ENCODE data around the gene TFCP2L1. TPM values are rescaled to one million over a fixed set of nuclear protein-coding genes. Genes with fewer than 3 reads are reported as not detected.

TFCP2L1 gene
- total RNA-seq, 1 donor = under 0.01 TPM

- H3K4me2 ChIP-seq (ENCODE audit: insufficient read depth, low read length) = no peak overlapping the region
- no peaks in the 10 kb centered on the region for H3K79me2 ChIP-seq (ENCODE audit: insufficient read depth, low read length)
- H3K27me3 ChIP-seq (ENCODE audit: insufficient read depth, low read length) = peaks cover 2% of the 10 kb centered on the region
- H4K20me1 ChIP-seq (ENCODE audit: insufficient read depth, low read length) = no peaks in the 10 kb centered on the region
- no peak overlapping the region for H3K27ac ChIP-seq (ENCODE audit: low read depth, low read length)
- no peaks in the 10 kb centered on the region for H3K9me3 ChIP-seq (ENCODE audit: low read depth, low read length)
- H3K4me3 ChIP-seq (ENCODE audit: insufficient read depth, low read length) = no peak overlapping the region
- H2AFZ ChIP-seq (ENCODE audit: low read length) = no peak overlapping the region
- H3K4me1 ChIP-seq (ENCODE audit: insufficient read depth, low read length) = no peaks in the 10 kb centered on the region
- H3K36me3 ChIP-seq (ENCODE audit: insufficient read depth, low read length) = no peaks in the 10 kb centered on the region
- TF ChIP-seq CTCF (IDR thresholded peaks at IDR 0.05; ENCODE audit: extremely low read depth, low read depth, low read length) = no peak
- no peak for DNase-seq (ENCODE audit: insufficient read length, low spot score, missing footprints)
These were observed 45.9 kb upstream of the TFCP2L1 start for GRCh38 chr2:121330921-121331320.

GRCh38 chr2:121329786-121330185 is 44.8 kb upstream of the TFCP2L1 start:
- H3K36me3 ChIP-seq (ENCODE audit: insufficient read depth, low read length) = no peaks in the 10 kb centered on the region
- H3K79me2 ChIP-seq (ENCODE audit: insufficient read depth, low read length) = no peaks in the 10 kb centered on the region
- H3K27ac ChIP-seq (ENCODE audit: low read depth, low read length) = no peak overlapping the region
- no peaks in the 10 kb centered on the region for H3K9me3 ChIP-seq (ENCODE audit: low read depth, low read length)
- H3K4me2 ChIP-seq (ENCODE audit: insufficient read depth, low read length) = no peak overlapping the region
- H3K4me3 ChIP-seq (ENCODE audit: insufficient read depth, low read length) = no peak overlapping the region
- no peaks in the 10 kb centered on the region for H4K20me1 ChIP-seq (ENCODE audit: insufficient read depth, low read length)
- H2AFZ ChIP-seq (ENCODE audit: low read length) = no peak overlapping the region
- H3K4me1 ChIP-seq (ENCODE audit: insufficient read depth, low read length) = no peaks in the 10 kb centered on the region
- no peak for DNase-seq (ENCODE audit: insufficient read length, low spot score, missing footprints)
- TF ChIP-seq CTCF (IDR thresholded peaks at IDR 0.05; ENCODE audit: extremely low read depth, low read depth, low read length) = no peak
- peaks cover 2% of the 10 kb centered on the region for H3K27me3 ChIP-seq (ENCODE audit: insufficient read depth, low read length)

- DNase-seq (ENCODE audit: insufficient read length, low spot score, missing footprints) = no peak
- no peaks in the 10 kb centered on the region for H3K4me1 ChIP-seq (ENCODE audit: insufficient read depth, low read length)
- H3K27me3 ChIP-seq (ENCODE audit: insufficient read depth, low read length) = peaks cover 2% of the 10 kb centered on the region
- H3K27ac ChIP-seq (ENCODE audit: low read depth, low read length) = no peak overlapping the region
- no peaks in the 10 kb centered on the region for H4K20me1 ChIP-seq (ENCODE audit: insufficient read depth, low read length)
- H3K9me3 ChIP-seq (ENCODE audit: low read depth, low read length) = no peaks in the 10 kb centered on the region
- no peak overlapping the region for H3K4me2 ChIP-seq (ENCODE audit: insufficient read depth, low read length)
- no peak overlapping the region for H2AFZ ChIP-seq (ENCODE audit: low read length)
- no peak for TF ChIP-seq CTCF (IDR thresholded peaks at IDR 0.05; ENCODE audit: extremely low read depth, low read depth, low read length)
- H3K4me3 ChIP-seq (ENCODE audit: insufficient read depth, low read length) = no peak overlapping the region
- no peaks in the 10 kb centered on the region for H3K79me2 ChIP-seq (ENCODE audit: insufficient read depth, low read length)
- H3K36me3 ChIP-seq (ENCODE audit: insufficient read depth, low read length) = no peaks in the 10 kb centered on the region
These were observed 41.6 kb upstream of the TFCP2L1 start for GRCh38 chr2:121326628-121327027.

- DNase-seq (ENCODE audit: insufficient read length, low spot score, missing footprints) = no peak
- H3K4me3 ChIP-seq (ENCODE audit: insufficient read depth, low read length) = no peak overlapping the region
- H2AFZ ChIP-seq (ENCODE audit: low read length) = no peak overlapping the region
- H3K4me2 ChIP-seq (ENCODE audit: insufficient read depth, low read length) = no peak overlapping the region
- TF ChIP-seq CTCF (IDR thresholded peaks at IDR 0.05; ENCODE audit: extremely low read depth, low read depth, low read length) = no peak
- no peaks in the 10 kb centered on the region for H3K9me3 ChIP-seq (ENCODE audit: low read depth, low read length)
- no peaks in the 10 kb centered on the region for H3K36me3 ChIP-seq (ENCODE audit: insufficient read depth, low read length)
- H3K27ac ChIP-seq (ENCODE audit: low read depth, low read length) = no peak overlapping the region
- no peaks in the 10 kb centered on the region for H3K27me3 ChIP-seq (ENCODE audit: insufficient read depth, low read length)
- no peaks in the 10 kb centered on the region for H3K79me2 ChIP-seq (ENCODE audit: insufficient read depth, low read length)
- no peaks in the 10 kb centered on the region for H3K4me1 ChIP-seq (ENCODE audit: insufficient read depth, low read length)
- H4K20me1 ChIP-seq (ENCODE audit: insufficient read depth, low read length) = no peaks in the 10 kb centered on the region
These were observed 39.6 kb upstream of the TFCP2L1 start for GRCh38 chr2:121324601-121325000.
